ENCODE data around the gene SLC28A3. TPM values are rescaled to one million over a fixed set of nuclear protein-coding genes. Genes with fewer than 3 reads are reported as not detected.

The SLC28A3 gene
- total RNA-seq, 1 donor from 2014 or later: 0.35 TPM

GRCh38 chr9:84258371-84258770, 82.2 kb downstream of the SLC28A3 start:
- no peak for TF ChIP-seq CTCF (IDR thresholded peaks at IDR 0.05)
- Mint-ChIP-seq H3K27me3 (ENCODE audit: low read depth) (peaks cover 12% of the 10 kb centered on the region), H3K27ac (ENCODE audit: unreplicated experiment) (no peak overlapping the region)

GRCh38 chr9:84255696-84256095, 84.9 kb downstream of the SLC28A3 start:
- Mint-ChIP-seq H3K4me3 (ENCODE audit: unreplicated experiment) (no peak overlapping the region), H3K27me3 (ENCODE audit: low read depth) (peaks cover 25% of the 10 kb centered on the region), H3K9me3 (ENCODE audit: low read depth) (no peaks in the 10 kb centered on the region), H3K36me3 (ENCODE audit: low read depth) (peaks cover 1% of the 10 kb centered on the region), H3K27ac (ENCODE audit: unreplicated experiment) (no peak overlapping the region), H3K4me1 (ENCODE audit: low read depth) (no peaks in the 10 kb centered on the region)
- no peak for DNase-seq (ENCODE audit: low spot score)
- no peak for TF ChIP-seq CTCF (IDR thresholded peaks at IDR 0.05)

More at GRCh38 chr9:84258371-84258770, 82.2 kb downstream of the SLC28A3 start:
- Mint-ChIP-seq H3K4me1 (ENCODE audit: low read depth) (peaks cover 5% of the 10 kb centered on the region), H3K36me3 (ENCODE audit: low read depth) (no peaks in the 10 kb centered on the region), H3K9me3 (ENCODE audit: low read depth) (no peaks in the 10 kb centered on the region), H3K4me3 (ENCODE audit: unreplicated experiment) (no peak overlapping the region)
- no peak for DNase-seq (ENCODE audit: low spot score)

- Mint-ChIP-seq H3K9me3 (ENCODE audit: low read depth) (no peaks in the 10 kb centered on the region), H3K27ac (ENCODE audit: unreplicated experiment) (no peak overlapping the region), H3K27me3 (ENCODE audit: low read depth) (peaks cover 25% of the 10 kb centered on the region), H3K4me3 (ENCODE audit: unreplicated experiment) (no peak overlapping the region), H3K4me1 (ENCODE audit: low read depth) (no peaks in the 10 kb centered on the region), H3K36me3 (ENCODE audit: low read depth) (peaks cover 1% of the 10 kb centered on the region)
- no peak for TF ChIP-seq CTCF (IDR thresholded peaks at IDR 0.05)
- DNase-seq (ENCODE audit: low spot score): no peak
These were observed 85.6 kb downstream of the SLC28A3 start for GRCh38 chr9:84254972-84255371.

GRCh38 chr9:84251921-84252320, 88.6 kb downstream of the SLC28A3 start:
- Mint-ChIP-seq H3K27me3 (ENCODE audit: low read depth) (peaks cover 23% of the 10 kb centered on the region), H3K36me3 (ENCODE audit: low read depth) (peaks cover 1% of the 10 kb centered on the region), H3K27ac (ENCODE audit: unreplicated experiment) (no peak overlapping the region), H3K4me3 (ENCODE audit: unreplicated experiment) (no peak overlapping the region), H3K9me3 (ENCODE audit: low read depth) (peaks cover 4% of the 10 kb centered on the region), H3K4me1 (ENCODE audit: low read depth) (no peaks in the 10 kb centered on the region)
- no peak for TF ChIP-seq CTCF (IDR thresholded peaks at IDR 0.05)
- no peak for DNase-seq (ENCODE audit: low spot score)

- no peak for DNase-seq (ENCODE audit: low spot score)
- Mint-ChIP-seq H3K36me3 (ENCODE audit: low read depth) (peaks cover 4% of the 10 kb centered on the region), H3K27ac (ENCODE audit: unreplicated experiment) (no peak overlapping the region), H3K27me3 (ENCODE audit: low read depth) (peaks cover 2% of the 10 kb centered on the region), H3K9me3 (ENCODE audit: low read depth) (peaks cover 11% of the 10 kb centered on the region), H3K4me3 (ENCODE audit: unreplicated experiment) (no peak overlapping the region), H3K4me1 (ENCODE audit: low read depth) (peaks cover 11% of the 10 kb centered on the region)
- TF ChIP-seq CTCF (IDR thresholded peaks at IDR 0.05): no peak
These were observed 98.7 kb downstream of the SLC28A3 start for GRCh38 chr9:84241817-84242373.

All from chondrocyte (in vitro differentiated cells).